GM12873 (cell line): ENCODE measurements around the gene GSX1.

Experiments used
- CTCF ChIP-seq: IDR thresholded peaks from 2 replicates; pipeline ENCODE4 v1.5.1; 2012; ENCODE audit warnings: low read depth, mild to moderate bottlenecking, moderate library complexity, low read length, control low read depth; ENCODE audit not compliant: insufficient read depth; ENCODE audit errors: missing control alignments

Gene GSX1

GRCh38 chr13:27825072-27825471 is 32.8 kb downstream of the GSX1 start:
- no peak for TF ChIP-seq CTCF

- TF ChIP-seq CTCF, result peak; percentile 93
Measured at GRCh38 chr13:27826379-27827353, 34.4 kb downstream of the GSX1 start.

GRCh38 chr13:27827646-27828045 is 35.4 kb downstream of the GSX1 start:
- TF ChIP-seq CTCF, result no peak

GRCh38 chr13:27830010-27830409 is 37.7 kb downstream of the GSX1 start:
- TF ChIP-seq CTCF, result peak; percentile 92

- TF ChIP-seq CTCF, result no peak
Measured at GRCh38 chr13:27833206-27833605, 40.9 kb downstream of the GSX1 start.

GRCh38 chr13:27834095-27834494 is 41.8 kb downstream of the GSX1 start:
- no peak for TF ChIP-seq CTCF

- no peak for TF ChIP-seq CTCF
Measured at GRCh38 chr13:27835799-27836198, 43.5 kb downstream of the GSX1 start.
